HL-60 (cell line): ENCODE results near the gene BAIAP2L1.

Experiments
- DNase-seq, 2 experiments: peaks; one replicate each; pipeline ENCODE4 v3.0.0-alpha.2; 2010 to 2020; ENCODE audit warnings: low read depth in 1 of 2, low spot score in 1 of 2
- H3K27ac ChIP-seq: fragments of 250-450 bp; sonication (Bioruptor Pico); replicated peaks from 2 replicates; pipeline ENCODE4 v1.5.1; 2020; ENCODE audit warnings: mild to moderate bottlenecking, moderate library complexity
- H3K27me3 ChIP-seq: fragments of 250-450 bp; sonication (Bioruptor Pico); 2 replicates; pipeline ENCODE4 v1.5.1; 2021; ENCODE audit warnings: mild to moderate bottlenecking, moderate library complexity; ENCODE audit not compliant: insufficient read depth, poor library complexity, severe bottlenecking
- H3K4me3 ChIP-seq: replicated peaks from 2 replicates; pipeline ENCODE4 v1.5.1; 2011; ENCODE audit warnings: mild to moderate bottlenecking, control low read depth, low read length; ENCODE audit not compliant: insufficient read depth
- GABPA ChIP-seq: IDR thresholded peaks from 2 replicates; pipeline ENCODE4 v1.6.1; 2012; ENCODE audit warnings: low read depth
- POLR2AphosphoS5 ChIP-seq: IDR thresholded peaks from 2 replicates; pipeline ENCODE4 v1.6.1; 2012; ENCODE audit warnings: low read depth
- REST ChIP-seq: IDR thresholded peaks from 2 replicates; pipeline ENCODE4 v1.6.1; 2012; ENCODE audit warnings: low read depth; ENCODE audit not compliant: insufficient replicate concordance
- SPI1 ChIP-seq: IDR thresholded peaks from 2 replicates; pipeline ENCODE4 v1.6.1; 2012; ENCODE audit warnings: low read depth, mild to moderate bottlenecking, borderline replicate concordance
- TF ChIP-seq, protein P1 (sequence below): IDR thresholded peaks from one replicate; pipeline ENCODE4 v1.5.1; 2011; ENCODE audit warnings: low read length, control low read depth, inconsistent platforms; ENCODE audit not compliant: insufficient read depth

The BAIAP2L1 gene

GRCh38 chr7:98404840-98405239, 4.0 kb upstream of the BAIAP2L1 start:
- TF ChIP-seq, protein P1, sequence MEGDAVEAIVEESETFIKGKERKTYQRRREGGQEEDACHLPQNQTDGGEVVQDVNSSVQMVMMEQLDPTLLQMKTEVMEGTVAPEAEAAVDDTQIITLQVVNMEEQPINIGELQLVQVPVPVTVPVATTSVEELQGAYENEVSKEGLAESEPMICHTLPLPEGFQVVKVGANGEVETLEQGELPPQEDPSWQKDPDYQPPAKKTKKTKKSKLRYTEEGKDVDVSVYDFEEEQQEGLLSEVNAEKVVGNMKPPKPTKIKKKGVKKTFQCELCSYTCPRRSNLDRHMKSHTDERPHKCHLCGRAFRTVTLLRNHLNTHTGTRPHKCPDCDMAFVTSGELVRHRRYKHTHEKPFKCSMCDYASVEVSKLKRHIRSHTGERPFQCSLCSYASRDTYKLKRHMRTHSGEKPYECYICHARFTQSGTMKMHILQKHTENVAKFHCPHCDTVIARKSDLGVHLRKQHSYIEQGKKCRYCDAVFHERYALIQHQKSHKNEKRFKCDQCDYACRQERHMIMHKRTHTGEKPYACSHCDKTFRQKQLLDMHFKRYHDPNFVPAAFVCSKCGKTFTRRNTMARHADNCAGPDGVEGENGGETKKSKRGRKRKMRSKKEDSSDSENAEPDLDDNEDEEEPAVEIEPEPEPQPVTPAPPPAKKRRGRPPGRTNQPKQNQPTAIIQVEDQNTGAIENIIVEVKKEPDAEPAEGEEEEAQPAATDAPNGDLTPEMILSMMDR, result no peak
- TF ChIP-seq POLR2AphosphoS5, result no peak
- no peak for TF ChIP-seq REST
- TF ChIP-seq GABPA, result no peak

DNA sequence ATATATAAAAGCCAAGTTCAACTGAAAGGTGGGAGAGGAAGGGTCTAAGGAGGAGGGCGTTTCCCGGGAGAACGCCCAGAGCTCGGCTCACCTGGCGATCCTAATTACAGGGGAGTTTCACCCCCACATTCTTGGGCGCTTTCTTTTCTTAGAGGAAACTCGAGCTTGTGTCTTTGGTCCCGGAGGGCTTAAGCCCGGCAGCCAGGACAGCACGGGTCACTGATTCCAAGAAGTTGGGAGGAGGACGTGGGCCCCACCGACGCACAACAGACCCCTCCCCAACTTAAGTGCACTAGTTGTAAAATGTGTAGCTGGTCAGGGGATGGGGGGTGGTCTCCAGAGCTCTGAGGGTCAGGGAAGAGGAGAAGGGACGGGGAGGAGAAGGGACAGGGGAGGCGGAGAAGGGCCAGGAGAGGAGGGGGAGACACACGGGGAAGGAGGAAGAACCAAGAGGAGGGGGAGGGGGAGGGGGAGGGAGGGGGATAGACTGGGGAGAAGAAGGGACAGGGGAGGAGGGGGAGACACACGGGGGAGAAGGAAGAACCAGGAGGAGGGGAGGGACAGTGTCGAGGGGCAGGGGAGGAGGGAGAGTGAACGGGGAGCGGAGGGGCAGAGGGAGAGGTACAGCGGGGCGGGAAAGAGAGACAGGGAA, 874 bp downstream of the BAIAP2L1 start:
- TF ChIP-seq, protein P1, result no peak
- TF ChIP-seq POLR2AphosphoS5 (no peak), SPI1 (no peak), REST (no peak)
- H3K27ac ChIP-seq, result no peak overlapping the region
- no peak overlapping the region for H3K4me3 ChIP-seq
- peaks cover 20% of the 10 kb centered on the region for H3K27me3 ChIP-seq
- DNase-seq, result no peak

More at GRCh38 chr7:98404840-98405239, 4.0 kb upstream of the BAIAP2L1 start:
- no peak for DNase-seq
- H3K27me3 ChIP-seq, result peaks cover 5% of the 10 kb centered on the region
- no peak overlapping the region for H3K4me3 ChIP-seq
- H3K27ac ChIP-seq, result no peak overlapping the region

DNA sequence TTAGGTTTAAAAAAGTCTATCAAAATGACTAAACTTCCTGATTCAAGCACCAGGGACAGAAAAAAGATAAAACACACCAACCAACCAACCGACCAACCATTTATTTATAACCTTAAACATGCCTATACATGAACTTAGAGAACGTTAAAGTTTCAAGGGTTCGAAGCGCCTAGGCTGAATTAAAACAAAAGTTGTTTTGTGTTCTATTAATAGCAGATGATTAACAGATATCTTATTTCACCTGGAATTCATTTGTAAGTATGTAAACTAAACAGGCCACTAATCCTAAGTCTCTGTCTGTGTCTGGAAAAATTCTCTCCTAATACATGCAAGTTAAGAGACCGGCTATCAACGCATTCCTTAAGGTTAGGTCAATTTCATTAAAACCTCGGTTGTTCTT, 1.4 kb downstream of the BAIAP2L1 start:
- Histone ChIP-seq H3K27me3 (peaks cover 20% of the 10 kb centered on the region), H3K4me3 (no peak overlapping the region), H3K27ac (no peak overlapping the region)
- DNase-seq, result no peak
- no peak for TF ChIP-seq GABPA
- TF ChIP-seq, protein P1, result no peak
- no peak for TF ChIP-seq POLR2AphosphoS5
- TF ChIP-seq SPI1, result no peak
- TF ChIP-seq REST, result no peak
